Mesenchymal stem cell (in vitro differentiated cells and primary cell): ENCODE measurements around the gene CLIP1.
A peak's percentile ranks its signal among the peaks of the same experiment; 100 is the strongest.

ENCODE experiments used
- DNase-seq: peaks from one replicate; pipeline ENCODE4 v3.0.0-alpha.2; 2013
- H2AFZ ChIP-seq: one replicate; pipeline ENCODE4 v1.6.1; 2013; ENCODE audit warnings: low read depth, mild to moderate bottlenecking, control low read depth, inconsistent platforms, low read length, moderate library complexity
- H2AK5ac ChIP-seq: 2 replicates; pipeline ENCODE4 v1.6.1; 2013; ENCODE audit warnings: low read length, moderate library complexity, mild to moderate bottlenecking, inconsistent platforms; ENCODE audit not compliant: severe bottlenecking
- H2BK120ac ChIP-seq: one replicate; pipeline ENCODE4 v1.6.1; 2013; ENCODE audit warnings: low read depth, mild to moderate bottlenecking, inconsistent platforms, low read length, moderate library complexity
- H2BK12ac ChIP-seq, 2 experiments: one replicate each; pipeline ENCODE4 v1.6.1; 2013; ENCODE audit warnings: inconsistent platforms in 2 of 2, low read length in 2 of 2, mild to moderate bottlenecking in 2 of 2, moderate library complexity in 2 of 2, control low read depth in 1 of 2
- H2BK15ac ChIP-seq: one replicate; pipeline ENCODE4 v1.6.1; 2013; ENCODE audit warnings: mild to moderate bottlenecking, low read depth, inconsistent platforms; ENCODE audit not compliant: poor library complexity, severe bottlenecking
- H2BK5ac ChIP-seq: 2 replicates; pipeline ENCODE4 v1.6.1; 2013; ENCODE audit warnings: low read depth, mild to moderate bottlenecking, low read length, control low read depth, inconsistent platforms; ENCODE audit not compliant: poor library complexity, severe bottlenecking
- H3K14ac ChIP-seq, 2 experiments: one replicate each; pipeline ENCODE4 v1.6.1; 2013; ENCODE audit warnings: inconsistent platforms in 2 of 2, low read length in 2 of 2, control low read depth in 1 of 2, mild to moderate bottlenecking in 1 of 2, moderate library complexity in 1 of 2
- H3K18ac ChIP-seq, 2 experiments: one replicate each; pipeline ENCODE4 v1.6.1; 2013; ENCODE audit warnings: inconsistent platforms in 2 of 2, low read length in 2 of 2, control low read depth in 1 of 2, low read depth in 1 of 2, mild to moderate bottlenecking in 1 of 2
- H3K23ac ChIP-seq, 2 experiments: one replicate each; pipeline ENCODE4 v1.6.1; 2013; ENCODE audit warnings: inconsistent platforms in 2 of 2, low read length in 2 of 2, mild to moderate bottlenecking in 2 of 2, moderate library complexity in 2 of 2, control low read depth in 1 of 2
- H3K27ac ChIP-seq: 2 replicates; pipeline ENCODE4 v1.5.1; 2013; ENCODE audit warnings: mild to moderate bottlenecking, moderate library complexity, low read length, control low read depth, inconsistent platforms; ENCODE audit not compliant: poor library complexity, severe bottlenecking
- H3K27me3 ChIP-seq, 2 experiments: 2 replicates each; pipeline versions ENCODE4 v1.6.1 to v1.7.0; 2013; ENCODE audit warnings: low read length in 2 of 2, mild to moderate bottlenecking in 2 of 2, moderate library complexity in 2 of 2, control low read depth in 1 of 2, inconsistent platforms in 1 of 2; ENCODE audit not compliant: control insufficient read depth in 1 of 2, insufficient read depth in 1 of 2
- H3K36me3 ChIP-seq, 2 experiments: 2 replicates each; pipeline versions ENCODE4 v1.6.1 to v1.7.0; 2013; ENCODE audit warnings: low read length in 2 of 2, control low read depth in 1 of 2, inconsistent platforms in 1 of 2, low read depth in 1 of 2, mild to moderate bottlenecking in 1 of 2; ENCODE audit not compliant: insufficient read depth in 2 of 2, control insufficient read depth in 1 of 2
- H3K4ac ChIP-seq, 2 experiments: one replicate each; pipeline ENCODE4 v1.6.1; 2013; ENCODE audit warnings: inconsistent platforms in 2 of 2, low read length in 2 of 2, mild to moderate bottlenecking in 2 of 2, moderate library complexity in 2 of 2, control low read depth in 1 of 2, low read depth in 1 of 2
- H3K4me1 ChIP-seq: 2 replicates; pipeline ENCODE4 v1.6.1; 2013; ENCODE audit warnings: low read depth, low read length, control low read depth; ENCODE audit not compliant: control insufficient read depth, insufficient read depth
- H3K4me2 ChIP-seq: 2 replicates; pipeline ENCODE4 v1.6.1; 2013; ENCODE audit warnings: low read length, mild to moderate bottlenecking, inconsistent platforms; ENCODE audit not compliant: poor library complexity, severe bottlenecking
- H3K4me3 ChIP-seq, 2 experiments: 2 replicates each; pipeline versions ENCODE4 v1.5.1 to v1.7.0; 2013; ENCODE audit warnings: low read length in 2 of 2, mild to moderate bottlenecking in 2 of 2, control low read depth in 1 of 2, low read depth in 1 of 2; ENCODE audit not compliant: insufficient read depth in 1 of 2
- H3K79me1 ChIP-seq: replicated peaks from 2 replicates; pipeline ENCODE4 v1.6.1; 2013; ENCODE audit warnings: mild to moderate bottlenecking, control low read depth, low read length, inconsistent platforms; ENCODE audit not compliant: poor library complexity, severe bottlenecking
- H3K9ac ChIP-seq: 2 replicates; pipeline ENCODE4 v1.7.0; 2013; ENCODE audit warnings: mild to moderate bottlenecking, low read length, moderate library complexity
- H3K9me3 ChIP-seq: 2 replicates; pipeline ENCODE4 v1.7.0; 2013; ENCODE audit warnings: mild to moderate bottlenecking, low read length; ENCODE audit not compliant: control insufficient read depth
- H4K8ac ChIP-seq: one replicate; pipeline ENCODE4 v1.6.1; 2013; ENCODE audit warnings: inconsistent platforms, mild to moderate bottlenecking, low read length, moderate library complexity
- H4K91ac ChIP-seq: one replicate; pipeline ENCODE4 v1.6.1; 2013; ENCODE audit warnings: mild to moderate bottlenecking, low read length, inconsistent platforms
- WGBS: methylation state at CpG from one replicate; pipeline ENCODE4 v1.1.7; 2013; ENCODE audit warnings: mixed read lengths; 5-methylcytosine and 5-hydroxymethylcytosine counted together

The CLIP1 gene

GRCh38 chr12:122412851-122413433, 9.5 kb downstream of the CLIP1 start:
- no peak overlapping the region for H2BK12ac ChIP-seq
- H3K14ac ChIP-seq = no peak overlapping the region
- no peak overlapping the region for H2BK5ac ChIP-seq
- H3K4me1 ChIP-seq = no peaks in the 10 kb centered on the region
- no peak for DNase-seq
- H3K4me3 ChIP-seq = no peak overlapping the region
- H2AK5ac ChIP-seq = no peak overlapping the region
- H3K4ac ChIP-seq = no peak overlapping the region
- no peak overlapping the region for H3K18ac ChIP-seq
- 93% methylated on average over 1 of the region's 4 CpGs for WGBS
- peaks cover 4 to 7% of the 10 kb centered on the region in 2 experiments for H3K36me3 ChIP-seq
- H2BK15ac ChIP-seq = no peak overlapping the region
- H3K23ac ChIP-seq = no peak overlapping the region
- peaks cover 7% of the 10 kb centered on the region for H3K79me1 ChIP-seq
- no peaks in the 10 kb centered on the region for H3K27me3 ChIP-seq
- H3K4me2 ChIP-seq = no peak overlapping the region
- H4K91ac ChIP-seq = no peak overlapping the region
- H3K27ac ChIP-seq = no peak overlapping the region
- H2AFZ ChIP-seq = no peak overlapping the region
- H3K9me3 ChIP-seq = no peaks in the 10 kb centered on the region
- no peak overlapping the region for H2BK120ac ChIP-seq
- no peak overlapping the region for H4K8ac ChIP-seq
- peak overlapping the region; percentile 50 for H3K9ac ChIP-seq

GRCh38 chr12:122411537-122411936, 10.9 kb downstream of the CLIP1 start:
- Histone ChIP-seq H3K4me2 (no peak overlapping the region), H4K8ac (no peak overlapping the region), H3K36me3 (peaks cover 0 to 4% of the 10 kb centered on the region in 2 experiments), H2BK15ac (no peak overlapping the region), H2BK12ac (no peak overlapping the region), H3K27ac (no peak overlapping the region), H3K4me1 (peaks cover 2% of the 10 kb centered on the region), H3K23ac (no peak overlapping the region), H2BK120ac (no peak overlapping the region), H3K79me1 (peaks cover 8% of the 10 kb centered on the region), H3K14ac (no peak overlapping the region), H2BK5ac (no peak overlapping the region), H3K4me3 (no peak overlapping the region), H2AFZ (no peak overlapping the region), H4K91ac (no peak overlapping the region), H2AK5ac (no peak overlapping the region), H3K9me3 (no peaks in the 10 kb centered on the region), H3K9ac (no peak overlapping the region), H3K18ac (no peak overlapping the region), H3K4ac (no peak overlapping the region), H3K27me3 (no peaks in the 10 kb centered on the region)
- DNase-seq = no peak
- WGBS = 90% methylated on average over 2 of the region's 3 CpGs

GRCh38 chr12:122407208-122407607, 15.3 kb downstream of the CLIP1 start:
- 100% methylated on average over 3 of the region's 3 CpGs for WGBS
- H3K9me3 ChIP-seq = no peaks in the 10 kb centered on the region
- no peak overlapping the region for H3K27ac ChIP-seq
- H2AFZ ChIP-seq = no peak overlapping the region
- no peak overlapping the region for H3K4me2 ChIP-seq
- peak overlapping the region; percentile 70 for H3K9ac ChIP-seq
- H2AK5ac ChIP-seq = no peak overlapping the region
- H3K79me1 ChIP-seq = peaks cover 14% of the 10 kb centered on the region
- H3K27me3 ChIP-seq = no peaks in the 10 kb centered on the region
- no peak overlapping the region for H3K4me3 ChIP-seq
- H3K14ac ChIP-seq = no peak overlapping the region
- no peak overlapping the region for H3K18ac ChIP-seq
- no peak for DNase-seq
- peaks cover 6 to 9% of the 10 kb centered on the region in 2 experiments for H3K36me3 ChIP-seq
- no peak overlapping the region for H3K4ac ChIP-seq
- peak overlapping the region; percentile 49 for H4K8ac ChIP-seq
- H2BK12ac ChIP-seq = peak overlapping the region in 1 of 2 experiments; percentile 10
- peaks cover 5% of the 10 kb centered on the region for H3K4me1 ChIP-seq
- H2BK120ac ChIP-seq = no peak overlapping the region
- H2BK15ac ChIP-seq = no peak overlapping the region
- H2BK5ac ChIP-seq = no peak overlapping the region
- no peak overlapping the region for H3K23ac ChIP-seq
- peak overlapping the region; percentile 50 for H4K91ac ChIP-seq

GRCh38 chr12:122406701-122407164, 15.7 kb downstream of the CLIP1 start:
- Histone ChIP-seq H3K14ac (no peak overlapping the region), H3K9me3 (no peaks in the 10 kb centered on the region), H3K79me1 (peaks cover 12% of the 10 kb centered on the region), H3K18ac (no peak overlapping the region), H3K4me2 (no peak overlapping the region), H2BK5ac (no peak overlapping the region), H3K36me3 (peaks cover 6 to 9% of the 10 kb centered on the region in 2 experiments), H2BK12ac (no peak overlapping the region), H3K4me1 (peaks cover 5% of the 10 kb centered on the region), H3K23ac (no peak overlapping the region), H3K4ac (no peak overlapping the region), H2BK15ac (no peak overlapping the region), H3K4me3 (no peak overlapping the region), H3K27me3 (no peaks in the 10 kb centered on the region), H4K8ac (no peak overlapping the region), H2AFZ (no peak overlapping the region), H3K27ac (no peak overlapping the region), H2BK120ac (no peak overlapping the region), H2AK5ac (no peak overlapping the region), H3K9ac (peak overlapping the region; percentile 70), H4K91ac (no peak overlapping the region)
- WGBS = no CpG with 5 or more reads among the region's 3 CpGs
- peak; percentile 80 for DNase-seq
